ENCODE data around the gene RCN1. TPM values are rescaled to one million over a fixed set of nuclear protein-coding genes. Genes with fewer than 3 reads are reported as not detected.

RCN1 gene
- polyA plus RNA-seq, 2 of the 4 experiments (the other 2 are of a cell fraction): 191 to 234 TPM

DNA sequence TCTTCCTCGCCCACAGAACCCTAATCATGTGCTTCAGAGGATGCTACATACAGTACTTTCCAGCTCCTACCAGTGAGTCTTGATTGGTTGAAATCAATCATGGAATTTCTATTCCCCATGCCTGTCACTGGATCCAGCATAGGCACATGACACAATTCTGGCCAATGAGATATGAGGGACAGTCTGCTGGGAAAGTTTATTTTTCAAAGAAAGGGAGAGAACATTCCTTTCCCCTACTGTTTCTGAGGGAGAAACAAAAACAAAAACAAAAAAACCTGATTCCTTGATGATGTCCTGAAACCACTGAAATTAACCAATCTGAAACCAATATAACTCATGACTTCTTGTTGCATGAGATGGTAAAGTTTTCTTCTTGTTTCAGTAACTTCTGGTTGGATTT lies 3.3 kb upstream of the RCN1 start:
- Histone ChIP-seq H3K9me3 (no peaks in the 10 kb centered on the region), H3K27ac (no peak overlapping the region), H3K4me2 (peak overlapping the region; percentile 48), H3K4me1 (peaks cover 21% of the 10 kb centered on the region), H3K4me3 (no peak overlapping the region)
- TF ChIP-seq CHD2 (IDR thresholded peaks at IDR 0.05; ENCODE audit: low read length, partially characterized antibody): no peak
- no peak for TF ChIP-seq HDAC2 (IDR thresholded peaks at IDR 0.05)
- TF ChIP-seq BHLHE40 (IDR thresholded peaks at IDR 0.05; ENCODE audit: low read depth, low read length): no peak
- TF ChIP-seq, protein P1, sequence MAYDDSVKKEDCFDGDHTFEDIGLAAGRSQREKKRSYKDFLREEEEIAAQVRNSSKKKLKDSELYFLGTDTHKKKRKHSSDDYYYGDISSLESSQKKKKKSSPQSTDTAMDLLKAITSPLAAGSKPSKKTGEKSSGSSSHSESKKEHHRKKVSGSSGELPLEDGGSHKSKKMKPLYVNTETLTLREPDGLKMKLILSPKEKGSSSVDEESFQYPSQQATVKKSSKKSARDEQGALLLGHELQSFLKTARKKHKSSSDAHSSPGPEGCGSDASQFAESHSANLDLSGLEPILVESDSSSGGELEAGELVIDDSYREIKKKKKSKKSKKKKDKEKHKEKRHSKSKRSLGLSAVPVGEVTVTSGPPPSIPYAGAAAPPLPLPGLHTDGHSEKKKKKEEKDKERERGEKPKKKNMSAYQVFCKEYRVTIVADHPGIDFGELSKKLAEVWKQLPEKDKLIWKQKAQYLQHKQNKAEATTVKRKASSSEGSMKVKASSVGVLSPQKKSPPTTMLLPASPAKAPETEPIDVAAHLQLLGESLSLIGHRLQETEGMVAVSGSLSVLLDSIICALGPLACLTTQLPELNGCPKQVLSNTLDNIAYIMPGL (CRISPR knock-in tag; IDR thresholded peaks at IDR 0.05; ENCODE audit: borderline replicate concordance): no peak
- TF ChIP-seq, protein P2, sequence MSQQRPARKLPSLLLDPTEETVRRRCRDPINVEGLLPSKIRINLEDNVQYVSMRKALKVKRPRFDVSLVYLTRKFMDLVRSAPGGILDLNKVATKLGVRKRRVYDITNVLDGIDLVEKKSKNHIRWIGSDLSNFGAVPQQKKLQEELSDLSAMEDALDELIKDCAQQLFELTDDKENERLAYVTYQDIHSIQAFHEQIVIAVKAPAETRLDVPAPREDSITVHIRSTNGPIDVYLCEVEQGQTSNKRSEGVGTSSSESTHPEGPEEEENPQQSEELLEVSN (IDR thresholded peaks at IDR 0.05; ENCODE audit: borderline replicate concordance, low read depth): no peak
- TF ChIP-seq, protein P3, sequence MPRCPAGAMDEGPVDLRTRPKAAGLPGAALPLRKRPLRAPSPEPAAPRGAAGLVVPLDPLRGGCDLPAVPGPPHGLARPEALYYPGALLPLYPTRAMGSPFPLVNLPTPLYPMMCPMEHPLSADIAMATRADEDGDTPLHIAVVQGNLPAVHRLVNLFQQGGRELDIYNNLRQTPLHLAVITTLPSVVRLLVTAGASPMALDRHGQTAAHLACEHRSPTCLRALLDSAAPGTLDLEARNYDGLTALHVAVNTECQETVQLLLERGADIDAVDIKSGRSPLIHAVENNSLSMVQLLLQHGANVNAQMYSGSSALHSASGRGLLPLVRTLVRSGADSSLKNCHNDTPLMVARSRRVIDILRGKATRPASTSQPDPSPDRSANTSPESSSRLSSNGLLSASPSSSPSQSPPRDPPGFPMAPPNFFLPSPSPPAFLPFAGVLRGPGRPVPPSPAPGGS (IDR thresholded peaks at IDR 0.05): no peak
- no peak for TF ChIP-seq KDM1A (IDR thresholded peaks at IDR 0.05; ENCODE audit: low read depth)
- TF ChIP-seq, protein P4, sequence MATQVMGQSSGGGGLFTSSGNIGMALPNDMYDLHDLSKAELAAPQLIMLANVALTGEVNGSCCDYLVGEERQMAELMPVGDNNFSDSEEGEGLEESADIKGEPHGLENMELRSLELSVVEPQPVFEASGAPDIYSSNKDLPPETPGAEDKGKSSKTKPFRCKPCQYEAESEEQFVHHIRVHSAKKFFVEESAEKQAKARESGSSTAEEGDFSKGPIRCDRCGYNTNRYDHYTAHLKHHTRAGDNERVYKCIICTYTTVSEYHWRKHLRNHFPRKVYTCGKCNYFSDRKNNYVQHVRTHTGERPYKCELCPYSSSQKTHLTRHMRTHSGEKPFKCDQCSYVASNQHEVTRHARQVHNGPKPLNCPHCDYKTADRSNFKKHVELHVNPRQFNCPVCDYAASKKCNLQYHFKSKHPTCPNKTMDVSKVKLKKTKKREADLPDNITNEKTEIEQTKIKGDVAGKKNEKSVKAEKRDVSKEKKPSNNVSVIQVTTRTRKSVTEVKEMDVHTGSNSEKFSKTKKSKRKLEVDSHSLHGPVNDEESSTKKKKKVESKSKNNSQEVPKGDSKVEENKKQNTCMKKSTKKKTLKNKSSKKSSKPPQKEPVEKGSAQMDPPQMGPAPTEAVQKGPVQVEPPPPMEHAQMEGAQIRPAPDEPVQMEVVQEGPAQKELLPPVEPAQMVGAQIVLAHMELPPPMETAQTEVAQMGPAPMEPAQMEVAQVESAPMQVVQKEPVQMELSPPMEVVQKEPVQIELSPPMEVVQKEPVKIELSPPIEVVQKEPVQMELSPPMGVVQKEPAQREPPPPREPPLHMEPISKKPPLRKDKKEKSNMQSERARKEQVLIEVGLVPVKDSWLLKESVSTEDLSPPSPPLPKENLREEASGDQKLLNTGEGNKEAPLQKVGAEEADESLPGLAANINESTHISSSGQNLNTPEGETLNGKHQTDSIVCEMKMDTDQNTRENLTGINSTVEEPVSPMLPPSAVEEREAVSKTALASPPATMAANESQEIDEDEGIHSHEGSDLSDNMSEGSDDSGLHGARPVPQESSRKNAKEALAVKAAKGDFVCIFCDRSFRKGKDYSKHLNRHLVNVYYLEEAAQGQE (IDR thresholded peaks at IDR 0.05): no peak
- TF ChIP-seq KDM5A (IDR thresholded peaks at IDR 0.05): no peak
- TF ChIP-seq, protein P5, sequence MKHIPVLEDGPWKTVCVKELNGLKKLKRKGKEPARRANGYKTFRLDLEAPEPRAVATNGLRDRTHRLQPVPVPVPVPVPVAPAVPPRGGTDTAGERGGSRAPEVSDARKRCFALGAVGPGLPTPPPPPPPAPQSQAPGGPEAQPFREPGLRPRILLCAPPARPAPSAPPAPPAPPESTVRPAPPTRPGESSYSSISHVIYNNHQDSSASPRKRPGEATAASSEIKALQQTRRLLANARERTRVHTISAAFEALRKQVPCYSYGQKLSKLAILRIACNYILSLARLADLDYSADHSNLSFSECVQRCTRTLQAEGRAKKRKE (CRISPR knock-in tag; IDR thresholded peaks at IDR 0.05; ENCODE audit: low read depth): no peak
- TF ChIP-seq, protein P6, sequence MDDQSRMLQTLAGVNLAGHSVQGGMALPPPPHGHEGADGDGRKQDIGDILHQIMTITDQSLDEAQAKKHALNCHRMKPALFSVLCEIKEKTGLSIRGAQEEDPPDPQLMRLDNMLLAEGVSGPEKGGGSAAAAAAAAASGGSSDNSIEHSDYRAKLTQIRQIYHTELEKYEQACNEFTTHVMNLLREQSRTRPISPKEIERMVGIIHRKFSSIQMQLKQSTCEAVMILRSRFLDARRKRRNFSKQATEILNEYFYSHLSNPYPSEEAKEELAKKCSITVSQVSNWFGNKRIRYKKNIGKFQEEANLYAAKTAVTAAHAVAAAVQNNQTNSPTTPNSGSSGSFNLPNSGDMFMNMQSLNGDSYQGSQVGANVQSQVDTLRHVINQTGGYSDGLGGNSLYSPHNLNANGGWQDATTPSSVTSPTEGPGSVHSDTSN (IDR thresholded peaks at IDR 0.05): no peak
- TF ChIP-seq CHD4 (IDR thresholded peaks at IDR 0.05; ENCODE audit: borderline replicate concordance): no peak
- CTCF ChIA-PET: no interaction called here
- ATAC-seq (no peak), DNase-seq (ENCODE audit: low read depth in 1 of 2, low spot score in 1 of 2) (no peak), FAIRE-seq (no peak)
- POLR2A ChIA-PET: no interaction called here
- whole genome bisulfite sequencing (ENCODE audit: missing lambda C conversion rate): 72% methylated on average over 1 of the region's 1 CpG

DNA sequence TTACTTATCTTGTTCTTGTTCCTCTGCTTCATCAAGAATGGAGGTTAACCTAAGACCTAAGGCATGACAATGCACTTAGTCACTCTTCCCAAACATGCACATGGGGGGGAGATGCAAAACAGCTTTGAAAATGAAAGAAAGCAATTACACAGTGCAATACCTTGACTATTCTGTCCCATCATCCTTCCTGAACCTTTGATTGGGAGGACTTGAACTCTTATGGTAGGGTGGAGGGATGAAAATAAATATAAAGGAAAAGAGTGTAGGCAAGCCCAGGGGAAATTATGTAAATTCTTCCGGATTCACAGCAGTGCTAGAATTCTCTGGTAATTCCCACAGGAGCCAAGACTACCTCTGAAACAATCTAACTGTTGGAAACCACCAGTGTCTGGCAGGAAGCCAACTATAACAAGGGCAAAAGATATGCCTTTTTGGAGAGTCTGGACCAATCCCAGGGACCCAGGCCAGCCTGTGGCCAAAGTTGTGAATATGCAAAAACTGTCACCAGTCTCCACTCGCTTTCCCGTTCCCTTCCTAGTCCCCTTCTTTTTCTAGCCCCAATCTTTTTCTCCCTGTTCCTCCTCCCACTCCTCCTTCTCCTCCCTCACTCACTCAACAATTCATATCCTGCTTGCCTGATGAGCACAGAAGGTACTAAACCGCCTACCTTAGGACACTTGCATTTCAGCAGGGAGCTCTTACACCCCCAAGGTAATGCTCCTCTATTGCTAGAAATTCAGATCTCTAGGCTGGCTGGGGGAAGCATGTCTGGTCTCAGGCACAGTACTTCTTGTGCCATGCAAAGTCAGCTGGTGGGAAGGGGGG lies 2.5 kb upstream of the RCN1 start:
- Histone ChIP-seq H3K4me1 (peaks cover 26% of the 10 kb centered on the region), H3K9me3 (no peaks in the 10 kb centered on the region), H3K4me3 (no peak overlapping the region), H3K4me2 (peak overlapping the region; percentile 48), H3K27ac (peak overlapping the region in 1 of 2 experiments; percentile 13; a peak in 1 of 6 replicates)
- no peak for FAIRE-seq
- POLR2A ChIA-PET: no interaction called here
- 61% methylated on average over 4 of the region's 4 CpGs for WGBS (ENCODE audit: missing lambda C conversion rate)
- no peak for ATAC-seq
- no peak for DNase-seq (ENCODE audit: low read depth in 1 of 2, low spot score in 1 of 2)
- CTCF ChIA-PET: interaction anchor here (1.1 to 1.9 kb wide), 4 partner anchors 15 to 88 kb away, joined by 3 to 4 read pairs (median 4); no protein-coding TSS in a partner anchor
- TF ChIP-seq CHD4 (IDR thresholded peaks at IDR 0.05; ENCODE audit: borderline replicate concordance) (no peak), SREBF2 (IDR thresholded peaks at IDR 0.05) (no peak), MAZ (IDR thresholded peaks at IDR 0.05; ENCODE audit: borderline replicate concordance, low read depth, low read length) (no peak), EHF (CRISPR knock-in tag; IDR thresholded peaks at IDR 0.05) (no peak), CHD2 (IDR thresholded peaks at IDR 0.05; ENCODE audit: low read length, partially characterized antibody) (no peak), FOSL2 (IDR thresholded peaks at IDR 0.05) (no peak), FOSL2 (CRISPR knock-in tag; IDR thresholded peaks at IDR 0.05) (no peak), ZNF302 (CRISPR knock-in tag; IDR thresholded peaks at IDR 0.05) (no peak), ZSCAN20 (CRISPR knock-in tag; IDR thresholded peaks at IDR 0.05) (no peak), CEBPB (IDR thresholded peaks at IDR 0.05) (no peak), PHF8 (IDR thresholded peaks at IDR 0.05; ENCODE audit: borderline replicate concordance, low read depth) (no peak), RCOR1 (IDR thresholded peaks at IDR 0.05; ENCODE audit: low read depth, low read length) (no peak), KDM1A (IDR thresholded peaks at IDR 0.05; ENCODE audit: low read depth) (no peak), ZC3H11A (IDR thresholded peaks at IDR 0.05) (no peak), MYC (IDR thresholded peaks at IDR 0.05; ENCODE audit: borderline replicate concordance, low read length) (no peak)
- TF ChIP-seq, protein P7, sequence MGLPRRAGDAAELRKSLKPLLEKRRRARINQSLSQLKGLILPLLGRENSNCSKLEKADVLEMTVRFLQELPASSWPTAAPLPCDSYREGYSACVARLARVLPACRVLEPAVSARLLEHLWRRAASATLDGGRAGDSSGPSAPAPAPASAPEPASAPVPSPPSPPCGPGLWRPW (IDR thresholded peaks at IDR 0.05): no peak

Measured in A549 (cell line).